Neural progenitor cell (in vitro differentiated cells): ENCODE measurements around the gene PDCD1. TPM values are rescaled to one million over a fixed set of nuclear protein-coding genes. Genes with fewer than 3 reads are reported as not detected.

Source experiments
- DNase-seq: peaks from one replicate; pipeline ENCODE4 v3.0.0-alpha.2; 2016; ENCODE audit warnings: low spot score
- H2AFZ ChIP-seq: fragments of 200-600 bp; sonication (generic); replicated peaks from 2 replicates; pipeline ENCODE4 v1.6.1; 2016; ENCODE audit warnings: antibody characterized with exemption
- H3F3A ChIP-seq: fragments of 200-600 bp; sonication (generic); 2 replicates; pipeline ENCODE4 v1.6.1; 2016; ENCODE audit warnings: antibody characterized with exemption, low read depth
- H3K27ac ChIP-seq: fragments of 200-600 bp; sonication (generic); 2 replicates; pipeline ENCODE4 v1.5.1; 2016; ENCODE audit warnings: mild to moderate bottlenecking
- H3K27me3 ChIP-seq: fragments of 200-600 bp; sonication (generic); 2 replicates; pipeline ENCODE4 v1.6.1; 2016; ENCODE audit warnings: mild to moderate bottlenecking, moderate library complexity
- H3K36me3 ChIP-seq: fragments of 200-600 bp; sonication (generic); 2 replicates; pipeline ENCODE4 v1.5.1; 2016
- H3K4me1 ChIP-seq: fragments of 200-600 bp; sonication (generic); 2 replicates; pipeline ENCODE4 v1.6.1; 2016; ENCODE audit warnings: mixed run types
- H3K4me2 ChIP-seq: fragments of 200-600 bp; sonication (generic); 2 replicates; pipeline ENCODE4 v1.6.1; 2016
- H3K4me3 ChIP-seq: fragments of 200-600 bp; sonication (generic); 2 replicates; pipeline ENCODE4 v1.5.1; 2016
- H3K79me2 ChIP-seq: fragments of 200-600 bp; sonication (generic); 2 replicates; pipeline ENCODE4 v1.6.1; 2016; ENCODE audit warnings: low read depth
- H3K9ac ChIP-seq: fragments of 200-600 bp; sonication (generic); 2 replicates; pipeline ENCODE4 v1.6.1; 2016
- H3K9me3 ChIP-seq: fragments of 200-600 bp; sonication (generic); 2 replicates; pipeline ENCODE4 v1.5.1; 2016; ENCODE audit warnings: low read depth
- H4K20me1 ChIP-seq: fragments of 200-600 bp; sonication (generic); 2 replicates; pipeline ENCODE4 v1.6.1; 2016; ENCODE audit warnings: low read depth
- H3K27ac Mint-ChIP-seq: 3 replicates; pipeline ENCODE4 v1.8.0; 2021; ENCODE audit warnings: mixed read lengths
- H3K27me3 Mint-ChIP-seq: 2 replicates; pipeline ENCODE4 v1.8.0; 2022; ENCODE audit warnings: low read depth, mild to moderate bottlenecking, inconsistent platforms, moderate library complexity, mixed read lengths; ENCODE audit not compliant: insufficient read depth
- H3K36me3 Mint-ChIP-seq: 3 replicates; pipeline ENCODE4 v1.8.0; 2021; ENCODE audit warnings: mixed read lengths
- H3K4me1 Mint-ChIP-seq: 3 replicates; pipeline ENCODE4 v1.8.0; 2021; ENCODE audit warnings: mixed read lengths
- H3K4me3 Mint-ChIP-seq: 3 replicates; pipeline ENCODE4 v1.8.0; 2021; ENCODE audit warnings: mild to moderate bottlenecking, moderate library complexity, mixed read lengths
- H3K9me3 Mint-ChIP-seq: 3 replicates; pipeline ENCODE4 v1.8.0; 2020; ENCODE audit warnings: mixed read lengths
- CTCF ChIP-seq: fragments of 200-600 bp; sonication (generic); IDR thresholded peaks from 2 replicates; pipeline ENCODE4 v1.5.1; 2017; ENCODE audit warnings: antibody characterized with exemption, mild to moderate bottlenecking
- EZH2 ChIP-seq: fragments of 200-600 bp; sonication (generic); IDR thresholded peaks from 2 replicates; pipeline ENCODE4 v1.6.1; 2017; ENCODE audit warnings: antibody characterized with exemption, mild to moderate bottlenecking, moderate library complexity
- EZH2phosphoT487 ChIP-seq: fragments of 200-600 bp; sonication (generic); IDR thresholded peaks from 2 replicates; pipeline ENCODE4 v1.6.1; 2017; ENCODE audit warnings: antibody characterized with exemption
- total RNA-seq: library from RNA; depleted of rRNA; stranded (reverse); fragments of >200 nt; gene quantifications from 2 replicates; pipeline ENCODE4 v1.2.3, GENCODE V29; 2015; ENCODE audit warnings: low replicate concordance

PDCD1 gene
- total RNA-seq, 1 donor from 2014 or later = not detected

- Histone ChIP-seq H3K27ac (no peak overlapping the region), H3F3A (no peaks in the 10 kb centered on the region), H3K4me1 (no peaks in the 10 kb centered on the region), H3K9ac (no peak overlapping the region), H3K27me3 (no peaks in the 10 kb centered on the region), H3K9me3 (no peaks in the 10 kb centered on the region), H2AFZ (no peak overlapping the region), H3K36me3 (no peaks in the 10 kb centered on the region), H3K4me2 (no peak overlapping the region), H3K4me3 (no peak overlapping the region), H4K20me1 (no peaks in the 10 kb centered on the region), H3K79me2 (no peaks in the 10 kb centered on the region)
- H3K4me3 Mint-ChIP-seq = no peak overlapping the region
- H3K9me3 Mint-ChIP-seq = peaks cover 12% of the 10 kb centered on the region
- peaks cover 2% of the 10 kb centered on the region for H3K36me3 Mint-ChIP-seq
- peaks cover 19% of the 10 kb centered on the region for H3K4me1 Mint-ChIP-seq
- H3K27me3 Mint-ChIP-seq = no peaks in the 10 kb centered on the region
- H3K27ac Mint-ChIP-seq = no peak overlapping the region
- TF ChIP-seq CTCF (no peak), EZH2phosphoT487 (no peak), EZH2 (no peak)
- no peak for DNase-seq
Measured at GRCh38 chr2:241872313-241872642, 13.6 kb upstream of the PDCD1 start.

DNA sequence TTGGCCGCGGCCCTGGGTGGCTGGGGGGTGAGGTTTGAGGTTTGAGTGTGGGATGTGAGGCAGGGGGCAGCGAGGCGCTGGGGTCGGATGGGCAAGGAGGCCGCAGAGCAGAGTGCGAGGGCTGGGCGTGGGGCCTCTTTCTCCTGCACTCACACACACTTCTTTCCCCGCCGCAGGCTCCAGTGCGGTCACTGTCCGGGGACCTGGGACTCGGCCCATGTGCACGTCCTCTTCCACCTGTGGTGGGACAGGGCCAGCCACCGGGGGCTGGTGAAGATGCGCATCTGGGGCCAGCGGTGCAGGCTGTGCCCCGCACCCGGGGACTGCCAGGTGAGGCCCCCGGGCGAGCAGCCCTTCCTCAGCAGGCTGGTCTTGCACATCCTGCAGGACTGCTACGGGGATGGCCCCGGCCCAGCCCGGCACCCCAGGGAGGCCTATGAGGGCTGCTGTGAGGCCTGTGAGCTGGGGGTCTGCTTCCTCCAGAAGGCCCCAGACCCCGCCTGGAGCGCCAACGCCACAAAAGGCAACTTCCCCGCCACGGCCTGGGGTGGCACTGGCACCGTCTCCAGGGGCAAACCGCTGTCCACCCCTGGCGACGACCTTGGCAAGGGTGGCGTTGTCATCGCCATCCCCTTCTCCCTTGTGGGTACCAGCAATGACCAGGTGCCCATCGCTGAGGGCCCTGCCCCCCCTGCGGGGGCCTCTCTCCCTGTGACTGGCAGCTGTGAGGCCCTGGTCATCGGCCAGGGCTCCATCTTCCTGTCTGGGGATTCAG lies 13.0 kb upstream of the PDCD1 start:
- H3K9me3 Mint-ChIP-seq = peaks cover 12% of the 10 kb centered on the region
- Histone ChIP-seq H3K4me2 (no peak overlapping the region), H3K79me2 (no peaks in the 10 kb centered on the region), H3F3A (peaks cover 1% of the 10 kb centered on the region), H3K4me1 (no peaks in the 10 kb centered on the region), H2AFZ (no peak overlapping the region), H3K9me3 (no peaks in the 10 kb centered on the region), H3K27me3 (no peaks in the 10 kb centered on the region), H3K27ac (no peak overlapping the region), H3K36me3 (no peaks in the 10 kb centered on the region), H3K4me3 (no peak overlapping the region), H4K20me1 (peaks cover 4% of the 10 kb centered on the region), H3K9ac (no peak overlapping the region)
- peaks cover 2% of the 10 kb centered on the region for H3K36me3 Mint-ChIP-seq
- TF ChIP-seq EZH2phosphoT487 = no peak
- TF ChIP-seq EZH2 = no peak
- peaks cover 19% of the 10 kb centered on the region for H3K4me1 Mint-ChIP-seq
- H3K27ac Mint-ChIP-seq = no peak overlapping the region
- no peak overlapping the region for H3K4me3 Mint-ChIP-seq
- no peak for DNase-seq
- H3K27me3 Mint-ChIP-seq = no peaks in the 10 kb centered on the region

GRCh38 chr2:241870611-241871537 lies 12.2 kb upstream of the PDCD1 start:
- Histone ChIP-seq H3K27ac (no peak overlapping the region), H3K27me3 (no peaks in the 10 kb centered on the region), H2AFZ (no peak overlapping the region), H4K20me1 (peaks cover 9% of the 10 kb centered on the region), H3K9me3 (no peaks in the 10 kb centered on the region), H3F3A (peaks cover 9% of the 10 kb centered on the region), H3K4me1 (no peaks in the 10 kb centered on the region), H3K4me3 (no peak overlapping the region), H3K9ac (no peak overlapping the region), H3K4me2 (no peak overlapping the region), H3K36me3 (no peaks in the 10 kb centered on the region), H3K79me2 (no peaks in the 10 kb centered on the region)
- DNase-seq = no peak
- TF ChIP-seq CTCF (no peak), EZH2 (no peak), EZH2phosphoT487 (no peak)
- peaks cover 20% of the 10 kb centered on the region for H3K4me1 Mint-ChIP-seq
- H3K9me3 Mint-ChIP-seq = peaks cover 12% of the 10 kb centered on the region
- H3K27ac Mint-ChIP-seq = no peak overlapping the region
- peaks cover under 1% of the 10 kb centered on the region for H3K27me3 Mint-ChIP-seq
- H3K36me3 Mint-ChIP-seq = peaks cover 2% of the 10 kb centered on the region
- no peak overlapping the region for H3K4me3 Mint-ChIP-seq
